ENCODE measurements around the gene EYA2.

Gene EYA2

DNA sequence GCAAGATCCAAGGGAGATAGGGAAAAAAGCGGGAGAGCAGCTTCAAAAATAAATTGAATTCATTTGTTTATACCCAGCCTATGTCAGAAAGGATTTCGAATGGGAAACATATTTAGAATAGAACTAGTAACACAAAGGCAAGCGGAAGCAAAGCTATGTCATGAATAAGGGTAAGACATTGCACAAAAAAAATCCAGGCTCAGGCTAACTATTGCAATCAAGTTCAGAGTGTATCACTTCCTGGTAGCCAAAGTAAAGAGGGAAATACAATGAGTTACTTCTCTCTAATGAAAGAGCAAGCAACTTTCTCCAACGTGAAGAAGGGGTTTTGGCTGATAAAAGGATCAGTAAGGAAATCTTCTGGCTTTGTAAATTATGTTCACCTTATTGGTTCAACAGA lies 249.0 kb downstream of the EYA2 start:
- Histone ChIP-seq H3K4me3 (no peak overlapping the region), H3K27ac (no peak overlapping the region), H3K9me3 (peaks cover 0 to 4% (median 0%) of the 10 kb centered on the region in 3 donors), H3K4me1 (no peaks in the 10 kb centered on the region), H3K27me3 (peaks cover 0 to 3% of the 10 kb centered on the region in 2 donors), H3K36me3 (no peaks in the 10 kb centered on the region)
- intact Hi-C loops (cut with DNase I; ENCODE audit: low total_unique reads): loop anchor here (10.0 kb wide), 1 partner anchor 379 kb away; no protein-coding TSS in a partner anchor
- TF ChIP-seq, protein P1, sequence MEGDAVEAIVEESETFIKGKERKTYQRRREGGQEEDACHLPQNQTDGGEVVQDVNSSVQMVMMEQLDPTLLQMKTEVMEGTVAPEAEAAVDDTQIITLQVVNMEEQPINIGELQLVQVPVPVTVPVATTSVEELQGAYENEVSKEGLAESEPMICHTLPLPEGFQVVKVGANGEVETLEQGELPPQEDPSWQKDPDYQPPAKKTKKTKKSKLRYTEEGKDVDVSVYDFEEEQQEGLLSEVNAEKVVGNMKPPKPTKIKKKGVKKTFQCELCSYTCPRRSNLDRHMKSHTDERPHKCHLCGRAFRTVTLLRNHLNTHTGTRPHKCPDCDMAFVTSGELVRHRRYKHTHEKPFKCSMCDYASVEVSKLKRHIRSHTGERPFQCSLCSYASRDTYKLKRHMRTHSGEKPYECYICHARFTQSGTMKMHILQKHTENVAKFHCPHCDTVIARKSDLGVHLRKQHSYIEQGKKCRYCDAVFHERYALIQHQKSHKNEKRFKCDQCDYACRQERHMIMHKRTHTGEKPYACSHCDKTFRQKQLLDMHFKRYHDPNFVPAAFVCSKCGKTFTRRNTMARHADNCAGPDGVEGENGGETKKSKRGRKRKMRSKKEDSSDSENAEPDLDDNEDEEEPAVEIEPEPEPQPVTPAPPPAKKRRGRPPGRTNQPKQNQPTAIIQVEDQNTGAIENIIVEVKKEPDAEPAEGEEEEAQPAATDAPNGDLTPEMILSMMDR (IDR thresholded peaks at IDR 0.05): no peak
- no peak for DNase-seq

DNA sequence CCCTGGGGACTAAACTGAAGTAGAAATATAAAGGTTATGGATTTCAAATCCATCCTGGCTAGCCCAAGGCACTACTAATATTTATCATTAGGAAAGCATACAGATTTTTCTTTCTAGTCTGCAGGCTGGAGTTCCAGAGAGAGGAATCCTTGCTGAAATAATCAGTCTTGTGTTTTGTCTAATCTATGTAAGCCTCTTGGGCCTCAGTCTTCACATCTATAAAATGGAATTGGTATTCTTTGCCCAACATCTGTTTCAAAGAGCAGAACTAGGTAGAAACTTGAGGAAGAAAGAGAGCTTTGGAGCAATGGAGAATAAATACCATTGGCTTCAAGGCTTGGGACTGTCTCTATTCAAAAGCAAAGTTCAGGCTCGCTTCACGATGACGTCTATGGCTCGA lies 249.8 kb downstream of the EYA2 start:
- intact Hi-C loops (cut with DNase I; ENCODE audit: low total_unique reads): loop anchor here (10.0 kb wide), 1 partner anchor 380 kb away; no protein-coding TSS in a partner anchor
- no peaks in the 10 kb centered on the region for H3K4me1 ChIP-seq
- H3K27ac ChIP-seq: no peak overlapping the region
- H3K9me3 ChIP-seq: peaks cover 0 to 4% (median 0%) of the 10 kb centered on the region in 3 donors
- no peaks in the 10 kb centered on the region for H3K36me3 ChIP-seq
- no peak overlapping the region for H3K4me3 ChIP-seq
- DNase-seq: no peak
- H3K27me3 ChIP-seq: peaks cover 0 to 3% of the 10 kb centered on the region in 2 donors
- TF ChIP-seq, protein P1 (IDR thresholded peaks at IDR 0.05): no peak

DNA sequence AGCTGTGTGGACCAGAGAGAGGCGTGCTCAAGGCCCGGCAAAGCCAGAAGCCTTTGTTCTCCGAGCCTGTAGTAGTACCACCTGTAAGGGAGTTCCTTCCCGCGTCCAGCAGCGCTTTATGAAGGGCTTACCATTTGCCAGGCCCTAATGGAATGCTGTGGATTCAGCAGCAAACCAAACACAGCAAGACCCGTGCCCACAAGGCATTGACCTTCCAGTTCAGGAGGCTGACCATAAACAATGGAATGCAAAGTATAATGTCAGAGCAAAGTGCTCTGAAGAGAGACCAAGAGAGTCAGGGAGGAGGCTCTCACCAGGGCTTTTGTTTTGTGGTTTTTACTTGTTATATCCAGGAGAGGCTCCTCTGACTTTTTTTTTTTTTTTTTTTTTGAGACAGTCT lies 252.0 kb downstream of the EYA2 start:
- no peak for DNase-seq
- H3K4me3 ChIP-seq: no peak overlapping the region
- intact Hi-C loops (cut with DNase I; ENCODE audit: low total_unique reads): loop anchor here (10.0 kb wide), 1 partner anchor 382 kb away; no protein-coding TSS in a partner anchor
- H3K27ac ChIP-seq: no peak overlapping the region
- TF ChIP-seq, protein P1 (IDR thresholded peaks at IDR 0.05): no peak
- H3K4me1 ChIP-seq: no peaks in the 10 kb centered on the region
- no peaks in the 10 kb centered on the region for H3K9me3 ChIP-seq
- no peaks in the 10 kb centered on the region for H3K36me3 ChIP-seq
- peaks cover 0 to 3% of the 10 kb centered on the region in 2 donors for H3K27me3 ChIP-seq

DNA sequence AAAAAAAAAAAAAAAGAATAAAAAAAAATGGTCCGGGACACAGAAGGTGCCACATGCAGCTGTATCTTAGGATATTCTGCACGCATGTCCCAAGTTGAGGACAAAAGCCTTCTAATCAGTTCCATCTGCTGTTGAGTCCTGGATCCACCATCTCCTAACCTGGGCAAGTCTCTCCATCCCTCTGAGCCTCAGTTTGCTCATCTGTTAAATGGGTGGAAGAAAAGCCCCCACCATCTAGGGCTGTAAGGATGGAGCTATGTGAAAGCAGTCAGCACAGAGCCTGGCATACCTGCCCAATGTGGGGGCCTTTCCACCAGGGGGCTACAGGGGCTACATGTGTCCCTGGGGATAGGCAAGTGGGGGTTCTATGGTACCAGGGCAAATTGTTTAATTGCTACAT lies 253.4 kb downstream of the EYA2 start:
- no peak overlapping the region for H3K4me3 ChIP-seq
- no peak overlapping the region for H3K27ac ChIP-seq
- intact Hi-C loops (cut with DNase I; ENCODE audit: low total_unique reads): loop anchor here (10.0 kb wide), 1 partner anchor 383 kb away; no protein-coding TSS in a partner anchor
- no peaks in the 10 kb centered on the region for H3K9me3 ChIP-seq
- no peaks in the 10 kb centered on the region for H3K4me1 ChIP-seq
- no peak for DNase-seq
- TF ChIP-seq, protein P1 (IDR thresholded peaks at IDR 0.05): no peak
- no peaks in the 10 kb centered on the region for H3K36me3 ChIP-seq
- H3K27me3 ChIP-seq: peaks cover 0 to 3% of the 10 kb centered on the region in 2 donors

DNA sequence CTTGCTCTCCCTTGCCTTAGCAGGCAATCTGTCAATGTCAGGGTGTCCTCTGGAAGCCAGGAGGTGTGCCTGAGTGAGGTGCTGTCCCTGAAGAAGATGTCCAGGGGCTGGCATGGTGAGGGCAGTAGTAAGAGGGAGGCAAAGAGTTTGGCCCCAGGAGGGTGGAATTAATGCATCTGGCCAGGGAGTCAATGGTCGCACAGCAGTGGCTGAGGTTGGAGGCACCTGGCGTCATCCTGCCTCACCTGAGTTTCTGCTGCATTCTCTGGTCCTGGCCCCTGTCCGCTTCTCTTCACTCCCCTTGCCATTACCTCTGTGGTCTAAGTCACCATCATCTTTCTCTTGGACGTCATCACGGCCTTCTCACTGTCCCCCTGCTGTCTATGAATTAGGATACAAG lies 255.3 kb downstream of the EYA2 start:
- H3K27ac ChIP-seq: no peak overlapping the region
- H3K36me3 ChIP-seq: no peaks in the 10 kb centered on the region
- TF ChIP-seq, protein P1 (IDR thresholded peaks at IDR 0.05): no peak
- peaks cover 0 to 3% of the 10 kb centered on the region in 2 donors for H3K27me3 ChIP-seq
- no peaks in the 10 kb centered on the region for H3K9me3 ChIP-seq
- intact Hi-C loops (cut with DNase I; ENCODE audit: low total_unique reads): loop anchor here (10.0 kb wide), 1 partner anchor 385 kb away; no protein-coding TSS in a partner anchor
- no peak overlapping the region for H3K4me3 ChIP-seq
- no peaks in the 10 kb centered on the region for H3K4me1 ChIP-seq
- no peak for DNase-seq

Measured in tibial artery (tissue), 4 donors.